Measurements from ENCODE around the gene PANK1.
A peak's percentile ranks its signal among the peaks of the same experiment; 100 is the strongest.
"Not testable (repeated sequence)": the region's sequence is repeated elsewhere in the genome, so short reads cannot be mapped to it uniquely, and the experiment has no call there.

The PANK1 gene

GRCh38 chr10:89651916-89652573 lies 7.0 kb upstream of the PANK1 start:
- no peak for DNase-seq

- no peak for DNase-seq
Observed at GRCh38 chr10:89651205-89651915, 6.3 kb upstream of the PANK1 start.

GRCh38 chr10:89649051-89649450 lies 4.0 kb upstream of the PANK1 start:
- DNase-seq = no peak

- DNase-seq = no peak
Observed at GRCh38 chr10:89648074-89648473, 3.0 kb upstream of the PANK1 start.

- DNase-seq = no peak
Observed at GRCh38 chr10:89646889-89647657, 2.0 kb upstream of the PANK1 start.

- DNase-seq = no peak
Observed at GRCh38 chr10:89645742-89646172, 715 bp upstream of the PANK1 start.

GRCh38 chr10:89644691-89644966 lies 413 bp downstream of the PANK1 start:
- no peak for DNase-seq

- peak; percentile 91 for DNase-seq
Observed at GRCh38 chr10:89643812-89644690, 991 bp downstream of the PANK1 start.

- DNase-seq = no peak
Observed at GRCh38 chr10:89643431-89643811, 1.6 kb downstream of the PANK1 start.

- no peak for DNase-seq
Observed at GRCh38 chr10:89642193-89642592, 2.8 kb downstream of the PANK1 start.

GRCh38 chr10:89640241-89640640 lies 4.8 kb downstream of the PANK1 start:
- no peak for DNase-seq

- no peak for DNase-seq
Observed at GRCh38 chr10:89639326-89639725, 5.7 kb downstream of the PANK1 start.

GRCh38 chr10:89637113-89637512 lies 7.9 kb downstream of the PANK1 start:
- no peak for DNase-seq

GRCh38 chr10:89634637-89635036 lies 10.4 kb downstream of the PANK1 start:
- DNase-seq = no peak

- no peak for DNase-seq
Observed at GRCh38 chr10:89633484-89633883, 11.6 kb downstream of the PANK1 start.

- no peak for DNase-seq
Observed at GRCh38 chr10:89632824-89633223, 12.2 kb downstream of the PANK1 start.

- DNase-seq = no peak
Observed at GRCh38 chr10:89627830-89628229, 17.2 kb downstream of the PANK1 start.

- no peak for DNase-seq
Observed at GRCh38 chr10:89625041-89625765, 19.8 kb downstream of the PANK1 start.

GRCh38 chr10:89624020-89624419 lies 21.0 kb downstream of the PANK1 start:
- no peak for DNase-seq

- DNase-seq = no peak
Observed at GRCh38 chr10:89622151-89622550, 22.9 kb downstream of the PANK1 start.

GRCh38 chr10:89621438-89621837 lies 23.6 kb downstream of the PANK1 start:
- no peak for DNase-seq

- not testable (repeated sequence) for DNase-seq
Observed at GRCh38 chr10:89620296-89620695, 24.7 kb downstream of the PANK1 start.
